Measurements from ENCODE around the gene PLEKHG1. TPM values are rescaled to one million over a fixed set of nuclear protein-coding genes. Genes with fewer than 3 reads are reported as not detected.
A peak's percentile ranks its signal among the peaks of the same experiment; 100 is the strongest.

PLEKHG1 gene
- total RNA-seq, 1 experiment from 2014 or later, result 1.4 TPM

- Histone ChIP-seq H3K9me2 (replicated peaks; ENCODE audit: low read length) (no peaks in the 10 kb centered on the region), H3K36me3 (ENCODE audit: low read depth, low read length) (no peaks in the 10 kb centered on the region), H3K79me2 (ENCODE audit: low read length) (no peaks in the 10 kb centered on the region), H3F3A (ENCODE audit: low read length, unreplicated experiment) (no peaks in the 10 kb centered on the region), H3K4me3 (ENCODE audit: low read length) (no peak overlapping the region), H3K27ac (ENCODE audit: low read length) (no peak overlapping the region), H3K4me1 (ENCODE audit: insufficient read depth, low read length) (peaks cover 3% of the 10 kb centered on the region; the same call in 1 of the 2 replicates), H3K9ac (ENCODE audit: low read length) (no peak overlapping the region), H3K9me3 (ENCODE audit: low read length) (no peaks in the 10 kb centered on the region), H3K27me3 (ENCODE audit: low read length) (no peaks in the 10 kb centered on the region), H3K4me2 (ENCODE audit: low read length) (no peak overlapping the region), H2AFZ (ENCODE audit: low read length) (no peak overlapping the region), H4K20me1 (ENCODE audit: low read length) (no peaks in the 10 kb centered on the region)
- BruUV-seq (replicated peaks), result no TSS peak
- TF ChIP-seq EZH2phosphoT487 (IDR thresholded peaks at IDR 0.05; ENCODE audit: borderline replicate concordance, low read length) (no peak), EZH2 (IDR thresholded peaks at IDR 0.05; ENCODE audit: low read length, unreplicated experiment) (no peak), CTCF (conservative IDR thresholded peaks at IDR 0.05; ENCODE audit: low read depth, low read length) (no peak)
- ChIA-PET POLR2A (ENCODE audit: unreplicated experiment) (no interaction called here), CTCF (no interaction called here)
- ATAC-seq, result no peak
- intact Hi-C loops (cut with micrococcal nuclease), result no loop called here
- DNase-seq, result no peak
Observed at GRCh38 chr6:150565945-150566344, 33.7 kb upstream of the PLEKHG1 start.

- no TSS peak for BruUV-seq (replicated peaks)
- Histone ChIP-seq H3K9ac (ENCODE audit: low read length) (no peak overlapping the region), H3K9me3 (ENCODE audit: low read length) (no peaks in the 10 kb centered on the region), H4K20me1 (ENCODE audit: low read length) (no peaks in the 10 kb centered on the region), H3K4me1 (ENCODE audit: insufficient read depth, low read length) (no peaks in the 10 kb centered on the region), H2AFZ (ENCODE audit: low read length) (no peak overlapping the region), H3K36me3 (ENCODE audit: low read depth, low read length) (no peaks in the 10 kb centered on the region), H3K27ac (ENCODE audit: low read length) (no peak overlapping the region), H3K4me3 (ENCODE audit: low read length) (no peak overlapping the region), H3K79me2 (ENCODE audit: low read length) (no peaks in the 10 kb centered on the region), H3F3A (ENCODE audit: low read length, unreplicated experiment) (no peaks in the 10 kb centered on the region), H3K27me3 (ENCODE audit: low read length) (no peaks in the 10 kb centered on the region), H3K4me2 (ENCODE audit: low read length) (no peak overlapping the region), H3K9me2 (replicated peaks; ENCODE audit: low read length) (no peaks in the 10 kb centered on the region)
- ChIA-PET POLR2A (ENCODE audit: unreplicated experiment) (no interaction called here), CTCF (no interaction called here)
- intact Hi-C loops (cut with micrococcal nuclease), result no loop called here
- DNase-seq, result peak; percentile 37
- TF ChIP-seq EZH2 (IDR thresholded peaks at IDR 0.05; ENCODE audit: low read length, unreplicated experiment) (no peak), EZH2phosphoT487 (IDR thresholded peaks at IDR 0.05; ENCODE audit: borderline replicate concordance, low read length) (no peak), CTCF (conservative IDR thresholded peaks at IDR 0.05; ENCODE audit: low read depth, low read length) (no peak)
- no peak for ATAC-seq
Observed at GRCh38 chr6:150566486-150566885, 33.2 kb upstream of the PLEKHG1 start.

GRCh38 chr6:150567380-150567779 lies 32.3 kb upstream of the PLEKHG1 start:
- Histone ChIP-seq H3K36me3 (ENCODE audit: low read depth, low read length) (no peaks in the 10 kb centered on the region), H3K4me3 (ENCODE audit: low read length) (no peak overlapping the region), H3K9ac (ENCODE audit: low read length) (no peak overlapping the region), H3K79me2 (ENCODE audit: low read length) (no peaks in the 10 kb centered on the region), H2AFZ (ENCODE audit: low read length) (no peak overlapping the region), H3K27ac (ENCODE audit: low read length) (no peak overlapping the region), H3K27me3 (ENCODE audit: low read length) (no peaks in the 10 kb centered on the region), H3K4me2 (ENCODE audit: low read length) (no peak overlapping the region), H3F3A (ENCODE audit: low read length, unreplicated experiment) (no peaks in the 10 kb centered on the region), H3K9me2 (replicated peaks; ENCODE audit: low read length) (no peaks in the 10 kb centered on the region), H3K9me3 (ENCODE audit: low read length) (no peaks in the 10 kb centered on the region), H3K4me1 (ENCODE audit: insufficient read depth, low read length) (no peaks in the 10 kb centered on the region), H4K20me1 (ENCODE audit: low read length) (no peaks in the 10 kb centered on the region)
- DNase-seq (no peak), ATAC-seq (no peak)
- ChIA-PET POLR2A (ENCODE audit: unreplicated experiment) (no interaction called here), CTCF (no interaction called here)
- no peak for TF ChIP-seq CTCF (conservative IDR thresholded peaks at IDR 0.05; ENCODE audit: low read depth, low read length)
- no peak for TF ChIP-seq EZH2phosphoT487 (IDR thresholded peaks at IDR 0.05; ENCODE audit: borderline replicate concordance, low read length)
- no peak for TF ChIP-seq EZH2 (IDR thresholded peaks at IDR 0.05; ENCODE audit: low read length, unreplicated experiment)
- intact Hi-C loops (cut with micrococcal nuclease), result no loop called here
- no TSS peak for BruUV-seq (replicated peaks)
